Endometrium (tissue), 2 donors: ENCODE results near the gene SLC5A2.
"Not testable (repeated sequence)": the region's sequence is repeated elsewhere in the genome, so short reads cannot be mapped to it uniquely, and the experiment has no call there.

Experiments
- FAIRE-seq: peaks from 2 replicates; lab custom pipeline; 2012; peaks lifted over from hg19 to GRCh38; lab: Jason Lieb, UNC
- donor health status: control.
- donor health status: control.

The SLC5A2 gene

DNA sequence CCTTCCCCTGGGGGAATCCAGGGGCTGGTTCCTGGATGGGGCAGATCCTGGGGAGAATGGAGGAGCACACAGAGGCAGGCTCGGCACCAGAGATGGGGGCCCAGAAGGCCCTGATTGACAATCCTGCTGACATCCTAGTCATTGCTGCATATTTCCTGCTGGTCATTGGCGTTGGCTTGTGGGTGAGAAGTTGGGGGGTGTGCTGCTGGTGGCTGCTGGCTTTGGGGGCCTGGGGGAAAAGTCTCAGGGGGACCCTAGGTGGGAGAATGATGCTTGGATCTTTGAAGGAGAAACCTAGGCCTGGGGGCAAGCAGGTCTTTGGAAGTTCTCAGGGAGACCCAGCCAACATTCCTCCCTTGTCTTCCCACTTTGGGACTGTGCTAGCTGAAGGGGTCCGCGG, at the start of gene SLC5A2:
TSS of gene SLC5A2 (plus strand) at position 43 of the 400 bp plus-strand sequence. CDS start at position 57, 14 bp downstream.
- no peak for FAIRE-seq

DNA sequence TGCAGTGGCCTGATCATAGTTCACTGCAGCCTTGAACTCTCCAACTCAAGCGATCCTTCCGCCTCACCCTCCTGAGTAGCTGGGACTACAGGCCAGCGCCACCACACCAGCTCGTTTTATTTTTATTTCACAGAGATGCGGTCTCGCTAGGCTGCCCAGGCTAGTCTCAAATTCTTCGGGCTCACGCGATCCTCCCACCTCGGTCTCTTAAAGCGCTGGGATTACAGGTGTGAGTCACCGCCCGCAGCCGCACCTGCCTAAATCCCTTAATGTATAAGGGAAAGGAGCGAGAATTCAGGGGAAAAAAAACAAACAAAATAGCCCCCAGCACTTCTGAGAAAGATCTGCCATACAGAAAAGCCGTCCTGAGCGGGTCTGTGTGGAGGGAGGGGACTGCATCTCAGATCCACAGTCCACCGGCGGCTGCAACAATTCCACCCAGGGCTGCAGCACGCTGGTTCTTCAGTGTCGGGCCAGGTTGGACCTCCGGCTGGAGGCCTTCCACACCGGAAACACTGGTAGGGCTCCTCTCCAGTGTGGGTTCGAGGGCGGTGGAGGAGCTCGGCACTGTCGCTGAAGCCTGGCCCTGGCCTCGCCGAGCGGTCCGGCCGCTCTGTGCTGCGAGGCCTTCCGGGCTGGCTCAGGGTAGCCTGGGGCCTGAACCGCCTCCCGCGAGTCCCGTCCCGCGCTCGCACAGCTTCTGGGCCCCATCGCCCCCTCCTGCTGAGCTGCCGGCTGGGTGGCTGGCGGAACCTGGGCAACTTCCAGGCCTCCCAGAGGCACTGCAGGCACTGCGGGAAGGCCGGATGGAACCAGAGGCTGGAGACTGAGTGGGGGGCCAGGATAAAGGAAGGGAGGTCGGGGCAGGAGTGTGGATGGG, 47.3 kb upstream of the SLC5A2 start:
- no peak for FAIRE-seq

DNA sequence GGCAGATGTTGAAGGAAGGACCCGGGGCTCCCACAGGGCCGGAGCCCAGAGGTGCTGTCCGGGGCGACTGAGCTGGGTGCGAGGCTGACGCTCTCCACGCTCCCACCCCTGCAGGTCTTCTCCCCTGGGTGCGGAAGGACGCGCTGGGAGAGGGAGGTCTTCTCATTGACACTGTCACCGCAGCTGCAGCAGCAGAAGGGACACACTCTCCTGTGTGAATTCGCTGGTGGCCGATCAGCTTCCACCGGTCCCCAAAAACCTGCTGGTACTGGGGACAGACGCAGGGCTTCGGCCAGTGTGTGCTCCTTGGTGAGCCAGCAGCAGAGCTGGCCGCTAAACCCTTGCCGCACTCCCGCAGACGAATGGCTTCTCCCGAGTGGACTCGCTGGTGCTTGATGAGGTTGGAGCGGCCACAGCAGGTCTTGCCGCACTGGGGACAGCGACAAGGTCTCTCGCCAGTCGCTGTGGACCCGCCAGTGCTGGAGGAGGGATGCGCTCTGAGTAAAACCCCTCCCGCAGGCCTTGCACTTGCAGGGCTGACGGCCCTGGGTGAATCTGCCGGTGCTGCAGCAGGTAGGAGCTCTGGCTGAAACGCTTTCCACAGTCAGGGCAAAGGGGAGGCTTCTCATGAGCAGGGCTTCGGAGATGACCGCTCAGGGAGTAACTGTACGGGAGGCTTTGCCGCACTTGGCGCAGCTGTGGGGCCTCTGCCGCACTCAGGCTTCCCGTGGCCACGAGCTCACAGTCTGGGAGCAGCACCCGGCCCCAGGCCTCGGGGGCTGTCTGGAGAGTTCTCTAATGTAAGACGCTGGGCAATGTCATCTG, 46.5 kb upstream of the SLC5A2 start:
- no peak for FAIRE-seq

DNA sequence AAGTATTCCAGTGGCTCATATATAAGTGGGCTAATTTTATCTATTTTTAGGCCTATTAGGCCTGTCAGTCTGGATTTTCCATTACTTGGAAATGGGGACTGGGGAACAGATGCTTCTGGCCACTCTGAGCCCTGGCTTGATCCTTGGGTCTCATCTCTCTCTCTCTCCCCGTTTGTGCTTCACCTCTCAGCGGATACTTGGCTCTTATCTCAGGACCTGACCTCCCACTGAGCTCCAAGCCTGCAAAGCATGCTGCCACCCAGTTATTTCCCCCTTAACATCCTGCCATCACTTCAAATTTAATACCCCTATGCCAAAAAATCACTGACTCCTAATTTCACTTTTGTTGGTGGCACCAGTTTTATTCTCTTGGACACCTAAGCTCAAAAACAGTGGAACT, 44.5 kb upstream of the SLC5A2 start:
- no peak for FAIRE-seq

DNA sequence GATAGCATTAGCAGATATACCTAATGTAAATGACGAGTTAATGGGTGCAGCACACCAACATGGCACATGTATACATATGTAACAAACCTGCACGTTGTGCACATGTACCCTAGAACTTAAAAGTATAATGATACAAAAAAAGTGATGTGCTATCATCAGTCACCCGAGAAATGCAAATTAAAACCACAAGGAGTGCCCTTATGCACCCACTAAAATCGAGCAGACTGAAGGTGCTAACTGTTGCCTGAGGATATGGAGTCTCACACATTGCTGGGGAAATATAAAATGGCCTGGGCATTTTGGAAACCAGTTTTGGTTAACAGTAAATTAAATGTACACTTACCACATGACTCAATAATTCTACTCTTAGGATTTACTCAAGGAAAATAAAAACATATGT, 43.9 kb upstream of the SLC5A2 start:
- FAIRE-seq: not testable (repeated sequence)

DNA sequence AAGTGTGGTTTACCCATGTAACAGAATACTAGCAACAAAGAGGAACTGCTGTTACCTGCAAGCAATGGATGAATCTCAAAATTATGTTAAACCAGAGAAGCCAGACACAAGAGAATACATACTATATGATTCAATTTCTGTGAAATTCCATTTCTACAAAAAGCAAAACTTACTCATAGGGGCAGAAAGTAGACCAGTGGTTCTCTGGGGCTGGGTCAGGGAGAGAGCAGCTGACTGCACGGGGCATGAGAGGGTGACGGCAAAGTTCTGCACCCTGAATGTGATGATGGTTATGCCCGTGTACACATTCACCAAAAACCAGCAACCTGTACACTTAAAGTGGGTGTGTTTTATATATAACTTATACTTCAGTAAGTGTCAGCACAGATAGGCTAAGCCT, 43.4 kb upstream of the SLC5A2 start:
- FAIRE-seq: no peak

DNA sequence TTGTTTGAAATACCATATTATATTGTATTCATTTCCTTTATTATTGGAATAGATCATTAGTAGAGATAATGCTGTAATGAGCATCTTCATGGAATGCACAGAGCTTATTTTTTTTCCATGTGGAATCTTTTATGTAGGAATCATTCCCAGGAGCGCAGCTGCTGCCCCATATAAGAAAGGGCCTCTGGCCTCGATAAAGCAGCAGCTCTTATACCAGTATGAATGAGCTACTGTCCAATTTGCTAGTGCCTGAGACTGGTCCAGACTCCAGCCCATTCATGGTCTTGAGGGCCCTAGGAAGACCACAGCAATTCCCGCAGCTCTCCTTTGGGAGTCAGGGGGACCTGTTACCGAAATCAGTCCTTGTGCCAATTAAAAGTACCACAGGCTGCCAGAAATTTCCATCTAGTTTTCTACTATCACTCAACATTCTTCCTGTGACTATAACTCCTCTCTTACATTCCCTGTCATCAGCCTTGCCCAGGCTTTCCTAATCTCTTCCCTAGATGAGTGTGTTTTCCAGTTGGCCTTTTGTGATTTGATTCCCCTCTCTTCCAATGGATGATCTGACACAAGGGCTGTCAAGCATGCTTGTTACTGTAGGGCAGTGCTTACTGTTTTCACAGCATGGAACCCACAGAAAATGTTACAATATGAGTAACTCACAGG, 42.3 kb upstream of the SLC5A2 start:
- no peak for FAIRE-seq

DNA sequence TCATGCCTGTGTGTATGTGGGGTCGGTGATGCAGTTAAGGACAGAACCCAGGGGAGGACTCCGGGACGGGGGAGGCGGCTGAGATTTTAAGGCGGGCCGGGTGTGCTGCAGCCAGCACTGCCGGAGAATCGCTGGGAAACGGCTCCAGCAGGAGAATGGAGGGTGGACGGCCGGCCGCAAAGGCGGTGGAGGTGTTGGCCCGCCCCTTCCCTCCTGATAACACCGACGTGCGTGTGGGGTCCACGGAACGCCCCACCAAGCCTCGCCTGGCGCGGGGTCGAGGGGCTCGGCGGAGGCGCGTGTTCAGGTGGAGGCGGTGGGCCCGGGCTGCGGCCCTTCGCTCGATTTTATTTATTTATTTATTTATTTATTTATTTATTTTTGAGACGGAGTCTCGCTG, 41.0 kb upstream of the SLC5A2 start:
- FAIRE-seq: no peak

DNA sequence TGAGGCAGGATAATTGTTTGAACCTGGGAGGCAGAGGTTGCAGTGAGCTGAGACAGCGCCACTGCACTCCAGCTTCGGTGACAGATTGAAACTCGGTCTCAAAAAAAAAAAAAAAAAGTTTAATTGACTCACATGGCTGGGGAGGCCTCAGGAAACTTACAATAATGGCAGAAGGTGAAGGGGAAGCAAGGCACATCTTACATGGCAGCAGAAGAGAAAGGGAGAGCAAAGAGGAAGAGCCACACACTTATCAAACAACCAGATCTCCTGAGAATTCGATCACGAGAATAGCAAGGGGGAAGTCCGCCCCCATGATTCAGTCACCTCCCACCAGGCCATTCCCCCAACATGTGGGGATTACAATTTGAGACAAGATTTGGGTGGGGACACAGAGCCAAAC, 37.0 kb upstream of the SLC5A2 start:
- FAIRE-seq: not testable (repeated sequence)

DNA sequence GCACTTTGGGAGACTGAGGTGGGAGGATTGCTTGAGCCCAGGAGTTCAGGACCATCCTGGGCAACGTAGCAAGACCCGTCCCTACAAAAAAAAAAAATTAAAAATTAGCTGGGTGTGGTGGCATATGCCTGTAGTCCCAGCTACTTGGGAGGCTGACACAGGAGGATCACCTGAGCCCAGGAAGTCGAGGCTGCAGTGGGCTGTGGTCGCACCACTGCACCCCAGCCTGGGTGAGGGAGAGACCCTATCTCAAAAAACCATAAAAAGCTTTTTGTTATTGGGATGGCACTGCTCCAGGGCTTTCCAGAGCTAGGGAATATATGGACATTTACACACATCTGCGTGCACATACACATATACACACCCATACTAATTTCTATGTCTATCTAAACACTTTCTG, 31.7 kb upstream of the SLC5A2 start:
- FAIRE-seq: no peak

DNA sequence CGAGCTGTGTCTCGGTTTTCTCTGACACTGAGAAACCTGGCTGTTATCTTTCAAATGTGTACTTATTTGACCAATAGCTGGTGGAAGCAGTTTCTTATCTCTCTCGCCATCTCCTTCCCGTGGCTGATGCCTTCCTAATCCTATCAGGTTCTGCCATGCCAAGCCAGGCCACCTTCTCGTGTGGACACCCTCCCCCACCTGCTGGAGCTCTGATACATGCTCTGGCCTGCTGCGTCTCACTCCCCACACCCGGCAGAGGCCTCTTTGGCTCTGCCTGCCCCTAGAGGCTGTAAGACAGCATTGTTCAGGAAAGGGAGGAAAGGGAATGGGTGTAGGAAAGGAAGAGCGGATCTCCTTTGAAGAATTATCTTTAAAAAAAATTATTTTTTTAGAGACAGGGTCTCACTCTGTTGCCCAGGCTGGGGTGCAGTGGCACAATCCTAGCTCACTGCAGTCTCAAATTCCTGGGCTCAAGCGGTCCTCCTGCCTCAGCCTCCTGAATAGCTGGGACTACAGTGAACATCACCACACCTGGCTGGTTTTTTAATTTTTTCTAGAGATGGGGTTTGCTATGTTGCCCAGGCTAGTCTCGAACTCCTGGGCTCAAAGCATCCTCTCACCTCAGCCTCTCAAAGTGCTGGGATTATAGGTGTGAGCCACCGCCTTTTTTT, 31.1 kb upstream of the SLC5A2 start:
- no peak for FAIRE-seq

DNA sequence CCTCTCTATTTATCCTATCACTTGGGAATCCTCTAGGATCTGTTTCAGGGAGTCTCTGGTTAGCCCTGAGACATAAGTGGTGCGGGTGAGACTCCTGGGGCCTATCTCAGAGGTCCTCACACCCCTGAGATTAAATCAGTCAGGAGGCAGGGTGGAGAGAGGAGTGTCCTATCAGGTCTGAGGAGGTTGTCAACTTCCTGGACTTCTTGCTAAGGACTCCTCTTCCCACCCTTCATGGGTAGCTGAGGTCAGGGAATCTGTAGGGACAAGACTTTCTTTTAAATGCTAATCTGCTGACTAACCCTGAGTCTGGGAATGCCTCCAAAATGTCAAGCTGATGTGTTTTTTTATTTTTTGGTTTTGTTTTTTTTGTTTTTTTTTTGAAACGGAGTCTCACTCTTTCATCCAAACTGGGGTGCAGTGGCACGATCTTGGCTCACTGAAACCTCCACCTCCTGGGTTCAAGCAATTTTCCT, 30.3 kb upstream of the SLC5A2 start:
- no peak for FAIRE-seq

DNA sequence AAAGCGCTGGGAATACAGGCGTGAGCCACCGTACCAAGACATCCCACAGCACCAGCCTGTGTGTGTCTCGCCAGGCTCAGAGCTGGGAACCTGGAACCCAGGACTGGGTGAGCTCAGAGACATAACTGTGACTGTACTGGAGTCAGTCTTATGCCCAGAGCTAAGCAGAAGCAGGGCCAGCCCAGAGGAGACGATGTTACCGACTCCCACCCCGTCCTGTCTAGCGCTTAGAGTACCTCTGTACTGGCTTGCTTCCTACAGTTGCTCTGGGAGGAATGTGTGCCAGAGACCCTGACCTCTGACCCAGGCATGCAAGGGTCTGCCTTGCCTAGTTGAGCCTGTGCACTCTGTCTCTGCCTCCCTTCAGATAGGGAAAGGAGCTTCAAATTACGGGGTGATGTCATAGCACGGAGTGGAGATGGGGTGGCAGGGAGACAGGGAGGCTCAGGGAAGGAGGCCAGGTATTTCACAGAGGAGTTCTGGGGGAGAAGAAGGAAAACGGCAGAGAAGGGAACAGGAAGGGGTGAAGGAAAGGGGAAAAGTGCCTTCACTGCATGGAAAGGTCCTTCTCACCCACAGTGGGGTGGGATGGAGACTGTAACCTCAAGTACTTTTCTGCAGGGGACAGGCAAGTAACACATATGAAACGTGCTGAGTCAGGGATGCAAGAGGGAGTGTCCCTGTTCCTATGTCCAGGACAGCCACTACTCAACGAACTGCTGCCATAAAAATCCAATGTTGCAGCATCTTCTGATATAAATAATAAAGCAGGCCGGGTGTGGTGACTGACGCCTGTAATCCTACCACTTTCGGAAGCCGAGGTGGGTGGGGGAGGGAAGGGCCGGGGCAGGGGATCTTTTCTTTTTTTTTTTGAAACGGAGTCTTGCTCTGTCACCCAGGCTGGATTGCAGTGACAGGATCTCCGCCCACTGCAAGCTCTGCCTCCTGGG, 29.4 kb upstream of the SLC5A2 start:
- no peak for FAIRE-seq

DNA sequence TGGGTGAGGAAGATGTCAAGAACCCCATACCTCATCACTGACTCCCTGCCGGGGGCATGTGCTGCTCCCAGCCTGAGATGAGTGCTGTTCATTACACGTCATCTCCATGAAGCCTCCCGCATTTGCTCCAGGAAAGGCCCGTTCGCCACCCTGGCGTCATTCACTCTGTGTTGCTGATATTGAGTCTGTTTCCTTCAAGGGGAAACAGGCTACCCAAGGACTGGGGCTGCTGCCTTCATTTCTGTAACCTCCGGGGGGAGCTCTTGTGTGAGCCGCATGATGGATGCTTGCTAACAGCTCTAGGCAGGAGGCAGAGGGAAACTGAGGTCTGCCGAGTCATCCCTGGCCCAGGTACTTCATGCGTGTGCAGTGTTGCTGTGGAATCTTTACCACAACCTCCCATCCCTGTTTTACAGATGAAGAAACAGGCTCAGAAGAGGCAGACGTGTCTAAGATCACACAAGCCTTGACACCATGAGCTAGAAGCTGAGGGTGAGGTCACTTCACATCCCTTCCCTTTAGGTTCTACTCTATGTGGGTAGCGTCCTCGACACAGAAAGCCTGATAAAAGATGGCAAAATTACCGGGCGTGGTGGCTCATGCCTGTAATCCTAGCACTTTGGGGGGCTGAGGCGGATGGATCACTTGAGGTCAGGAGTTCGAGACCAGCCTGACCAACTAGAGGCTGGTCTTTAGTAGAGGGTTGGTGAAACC, 27.2 kb upstream of the SLC5A2 start:
- no peak for FAIRE-seq

DNA sequence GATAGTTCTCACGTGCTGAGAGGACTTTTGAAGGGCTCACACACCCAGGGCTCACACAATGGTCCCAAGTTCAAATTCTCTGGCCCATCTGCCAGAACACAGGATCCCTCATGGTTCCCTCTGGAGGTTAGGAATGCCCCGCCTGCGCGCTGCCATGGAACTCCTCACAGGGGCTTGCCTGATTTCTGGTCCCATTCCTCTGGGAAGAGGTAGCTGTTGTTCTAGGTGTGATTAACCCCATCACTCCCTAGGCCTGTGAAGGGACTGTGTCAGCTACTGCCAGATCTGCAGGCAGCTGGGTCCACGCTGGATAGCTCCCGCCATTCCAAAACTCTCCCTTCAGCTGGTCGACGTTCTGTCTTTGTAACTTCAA, 25.9 kb upstream of the SLC5A2 start:
- FAIRE-seq: no peak

DNA sequence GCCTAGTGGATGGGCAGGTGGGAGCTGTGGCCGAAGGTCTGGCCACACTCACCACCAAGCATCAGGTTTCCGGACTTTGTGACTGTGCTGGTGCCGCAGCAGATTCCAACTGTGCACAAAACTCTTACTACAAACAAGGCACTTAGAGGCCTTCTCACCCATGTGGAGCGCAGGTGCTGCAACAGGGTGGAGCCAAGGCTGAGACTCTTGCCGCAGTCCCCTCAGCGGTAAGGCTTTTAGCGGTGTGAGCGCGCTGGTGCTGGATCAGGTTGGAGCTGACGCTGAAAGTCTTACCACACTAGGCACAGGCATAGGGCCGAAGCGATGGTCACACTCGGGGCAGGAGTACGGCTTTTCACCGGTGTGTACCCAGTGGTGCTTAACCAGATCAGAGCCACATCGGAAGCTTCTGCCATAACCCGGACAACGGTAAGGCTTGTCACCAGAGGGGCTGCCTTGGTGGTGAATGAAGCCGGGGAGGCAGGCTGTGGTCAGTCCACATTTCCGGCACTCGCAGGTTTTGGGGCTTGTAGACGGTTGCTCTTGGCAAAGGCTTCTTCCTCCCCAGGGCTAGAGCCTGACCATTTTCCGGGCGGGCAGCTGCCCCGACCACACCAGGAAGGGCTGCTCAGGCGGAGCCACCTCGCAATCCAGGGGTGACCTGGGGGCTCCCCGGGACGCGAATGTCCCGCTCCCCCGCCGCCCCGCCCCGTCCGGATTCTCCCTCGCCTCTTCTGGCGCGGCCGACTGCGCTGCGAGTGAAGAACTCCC, 24.7 kb upstream of the SLC5A2 start:
- FAIRE-seq: no peak

DNA sequence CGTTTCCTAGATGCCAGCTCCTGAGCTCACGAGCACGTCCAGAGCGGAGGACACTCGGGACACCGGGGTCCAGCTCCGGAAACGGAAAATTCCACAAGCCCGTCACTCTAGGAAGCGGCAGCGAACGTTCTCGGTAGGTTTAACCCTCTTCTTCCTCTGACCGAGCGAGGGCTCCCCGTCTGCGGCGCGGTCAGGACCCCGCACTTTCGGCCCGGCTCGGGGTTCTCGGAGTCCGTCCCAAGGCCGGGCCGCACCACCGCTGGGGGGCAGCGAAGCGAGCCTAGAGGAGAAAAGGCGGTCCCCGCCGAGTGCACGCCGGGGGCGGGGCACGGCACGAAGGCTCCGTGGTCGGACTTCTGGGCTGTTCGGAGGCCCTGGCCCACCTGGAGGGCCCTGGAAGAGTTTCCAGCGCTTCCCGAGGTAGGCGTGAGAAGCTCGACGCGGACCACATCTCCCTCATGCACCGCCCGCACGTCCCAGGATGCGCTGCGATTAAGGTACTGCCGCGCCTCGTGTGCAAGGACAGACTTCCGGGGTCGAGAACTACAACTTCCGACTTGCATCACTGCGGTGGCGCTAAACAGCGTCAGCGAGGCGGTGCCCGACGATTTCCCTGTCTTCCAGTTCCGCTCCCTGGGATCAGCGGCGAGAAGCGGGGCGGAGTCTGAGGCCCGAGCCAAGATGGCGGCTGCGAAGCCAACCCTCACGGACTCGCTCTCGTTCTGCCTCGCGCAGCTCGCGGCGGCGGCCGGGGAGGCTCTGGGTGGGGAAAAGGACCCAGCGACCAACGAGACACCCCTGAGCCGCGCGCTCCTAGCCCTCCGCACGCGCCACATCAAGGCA, 23.9 kb upstream of the SLC5A2 start, which contains the start of gene ARMC5:
TSS of gene ARMC5 (plus strand) at position 658 of the 843 bp plus-strand sequence. CDS start at position 682, 24 bp downstream.
- FAIRE-seq: peak; percentile 57
